PFSK-1 (cell line): ENCODE results near the gene TIMP4.

Source experiments
- FOXP2 ChIP-seq: optimal IDR thresholded peaks from 2 replicates; pipeline ENCODE3; 2011; ENCODE audit warnings: borderline replicate concordance, control low read depth, inconsistent platforms; ENCODE audit not compliant: insufficient read depth; ENCODE audit errors: extremely low read length, extremely low read depth
- POLR2AphosphoS5 ChIP-seq: IDR thresholded peaks from 2 replicates; pipeline ENCODE4 v1.6.1; 2012; ENCODE audit warnings: low read depth, mild to moderate bottlenecking, control low read depth, low read length, moderate library complexity
- SIN3A ChIP-seq: IDR thresholded peaks from 2 replicates; pipeline ENCODE4 v1.6.1; 2012; ENCODE audit warnings: mild to moderate bottlenecking, low read length, moderate library complexity, borderline replicate concordance; ENCODE audit not compliant: insufficient read depth
- TAF1 ChIP-seq: IDR thresholded peaks from 2 replicates; pipeline ENCODE4 v1.6.1; 2012; ENCODE audit warnings: low read length, control low read depth, borderline replicate concordance; ENCODE audit not compliant: insufficient read depth
- TF ChIP-seq, protein P1 (sequence below), 2 experiments: IDR thresholded peaks; 2 replicates each; pipeline versions ENCODE4 v1.6.1 to v1.8.0; 2011 to 2012; ENCODE audit warnings: low read depth in 2 of 2, low read length in 2 of 2, control low read depth in 1 of 2, inconsistent platforms in 1 of 2, mild to moderate bottlenecking in 1 of 2, moderate library complexity in 1 of 2; ENCODE audit not compliant: insufficient read depth in 1 of 2

The TIMP4 gene

GRCh38 chr3:12192655-12193484 lies 34.2 kb upstream of the TIMP4 start:
- TF ChIP-seq POLR2AphosphoS5: no peak
- no peak for TF ChIP-seq FOXP2
- TF ChIP-seq, protein P1, sequence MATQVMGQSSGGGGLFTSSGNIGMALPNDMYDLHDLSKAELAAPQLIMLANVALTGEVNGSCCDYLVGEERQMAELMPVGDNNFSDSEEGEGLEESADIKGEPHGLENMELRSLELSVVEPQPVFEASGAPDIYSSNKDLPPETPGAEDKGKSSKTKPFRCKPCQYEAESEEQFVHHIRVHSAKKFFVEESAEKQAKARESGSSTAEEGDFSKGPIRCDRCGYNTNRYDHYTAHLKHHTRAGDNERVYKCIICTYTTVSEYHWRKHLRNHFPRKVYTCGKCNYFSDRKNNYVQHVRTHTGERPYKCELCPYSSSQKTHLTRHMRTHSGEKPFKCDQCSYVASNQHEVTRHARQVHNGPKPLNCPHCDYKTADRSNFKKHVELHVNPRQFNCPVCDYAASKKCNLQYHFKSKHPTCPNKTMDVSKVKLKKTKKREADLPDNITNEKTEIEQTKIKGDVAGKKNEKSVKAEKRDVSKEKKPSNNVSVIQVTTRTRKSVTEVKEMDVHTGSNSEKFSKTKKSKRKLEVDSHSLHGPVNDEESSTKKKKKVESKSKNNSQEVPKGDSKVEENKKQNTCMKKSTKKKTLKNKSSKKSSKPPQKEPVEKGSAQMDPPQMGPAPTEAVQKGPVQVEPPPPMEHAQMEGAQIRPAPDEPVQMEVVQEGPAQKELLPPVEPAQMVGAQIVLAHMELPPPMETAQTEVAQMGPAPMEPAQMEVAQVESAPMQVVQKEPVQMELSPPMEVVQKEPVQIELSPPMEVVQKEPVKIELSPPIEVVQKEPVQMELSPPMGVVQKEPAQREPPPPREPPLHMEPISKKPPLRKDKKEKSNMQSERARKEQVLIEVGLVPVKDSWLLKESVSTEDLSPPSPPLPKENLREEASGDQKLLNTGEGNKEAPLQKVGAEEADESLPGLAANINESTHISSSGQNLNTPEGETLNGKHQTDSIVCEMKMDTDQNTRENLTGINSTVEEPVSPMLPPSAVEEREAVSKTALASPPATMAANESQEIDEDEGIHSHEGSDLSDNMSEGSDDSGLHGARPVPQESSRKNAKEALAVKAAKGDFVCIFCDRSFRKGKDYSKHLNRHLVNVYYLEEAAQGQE (IDR thresholded peaks at IDR 0.05; ENCODE audit: insufficient read depth in 1 of 2, low read depth in 2 of 2, low read length in 2 of 2): no peak
- no peak for TF ChIP-seq TAF1
- TF ChIP-seq SIN3A: no peak

DNA sequence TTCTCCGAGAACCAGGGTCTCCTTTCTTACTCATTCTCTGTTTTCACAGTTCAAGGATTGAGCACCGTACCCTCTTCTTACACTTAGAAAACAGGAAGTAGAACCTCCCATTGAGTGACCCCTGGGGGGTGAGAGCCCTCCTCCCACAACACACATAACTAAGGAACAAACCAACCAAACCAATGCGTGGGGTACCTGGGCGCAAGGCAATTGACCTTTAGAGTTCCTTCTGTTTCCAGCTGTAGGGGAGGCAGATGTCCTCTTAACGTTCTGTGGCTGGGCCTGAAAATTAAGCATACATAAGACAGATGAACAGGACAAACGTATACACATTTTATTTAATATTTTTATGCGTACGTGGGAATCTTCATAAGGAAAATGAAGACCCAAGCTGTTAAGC lies 33.5 kb upstream of the TIMP4 start:
- TF ChIP-seq TAF1 (no peak), FOXP2 (no peak), SIN3A (no peak), POLR2AphosphoS5 (no peak)
- TF ChIP-seq, protein P1 (IDR thresholded peaks at IDR 0.05; ENCODE audit: insufficient read depth in 1 of 2, low read depth in 2 of 2, low read length in 2 of 2): no peak

- no peak for TF ChIP-seq FOXP2
- TF ChIP-seq SIN3A: no peak
- no peak for TF ChIP-seq TAF1
- TF ChIP-seq, protein P1 (IDR thresholded peaks at IDR 0.05; ENCODE audit: insufficient read depth in 1 of 2, low read depth in 2 of 2, low read length in 2 of 2): no peak
- TF ChIP-seq POLR2AphosphoS5: no peak
Observed at GRCh38 chr3:12191559-12191958, 32.8 kb upstream of the TIMP4 start.

- no peak for TF ChIP-seq TAF1
- TF ChIP-seq SIN3A: no peak
- no peak for TF ChIP-seq FOXP2
- TF ChIP-seq, protein P1 (IDR thresholded peaks at IDR 0.05; ENCODE audit: insufficient read depth in 1 of 2, low read depth in 2 of 2, low read length in 2 of 2): no peak
- no peak for TF ChIP-seq POLR2AphosphoS5
Observed at GRCh38 chr3:12190832-12191231, 32.1 kb upstream of the TIMP4 start.
